HFFc6 (cell line): ENCODE data around the gene SLC22A2. TPM values are rescaled to one million over a fixed set of nuclear protein-coding genes. Genes with fewer than 3 reads are reported as not detected.

Experiments
- DNase-seq: peaks from one replicate; pipeline ENCODE4 v3.0.0-alpha.2; 2018
- H3K27ac Mint-ChIP-seq: 2 replicates; pipeline ENCODE4 v1.8.0; 2020; ENCODE audit warnings: mild to moderate bottlenecking, mixed read lengths
- H3K27me3 Mint-ChIP-seq: 2 replicates; pipeline ENCODE4 v1.8.0; 2021; ENCODE audit warnings: mild to moderate bottlenecking, moderate library complexity, mixed read lengths; ENCODE audit not compliant: insufficient read depth
- H3K36me3 Mint-ChIP-seq: 2 replicates; pipeline ENCODE4 v1.8.0; 2021; ENCODE audit warnings: low read depth, mixed read lengths
- H3K4me1 Mint-ChIP-seq: 2 replicates; pipeline ENCODE4 v1.8.0; 2020; ENCODE audit warnings: low read depth, mixed read lengths
- H3K4me3 Mint-ChIP-seq: 2 replicates; pipeline ENCODE4 v1.8.0; 2020; ENCODE audit warnings: mild to moderate bottlenecking, moderate library complexity, mixed read lengths
- H3K9me3 Mint-ChIP-seq: 2 replicates; pipeline ENCODE4 v1.8.0; 2020; ENCODE audit warnings: mild to moderate bottlenecking, mixed read lengths
- CTCF ChIP-seq: fragments of 200-600 bp; sonication (generic); IDR thresholded peaks from 2 replicates; pipeline ENCODE4 v1.5.0; 2021; ENCODE audit warnings: antibody characterized with exemption, mild to moderate bottlenecking
- total RNA-seq, 6 experiments: library from RNA; stranded (reverse); fragmentation: NEBNext Ultra II Directional; extraction: Animal tissue kit (Norgen Biotek cat#: 25700); gene quantifications; 2 replicates in 1 of 6; 3 replicates in 5 of 6; pipeline ENCODE4 v1.2.3, GENCODE V29; 2021

The SLC22A2 gene
- total RNA-seq, 6 experiments from 2014 or later = not detected

- no peak for TF ChIP-seq CTCF
- Mint-ChIP-seq H3K4me3 (no peak overlapping the region), H3K36me3 (no peaks in the 10 kb centered on the region), H3K27ac (no peak overlapping the region), H3K27me3 (no peaks in the 10 kb centered on the region; the same call in 1 of the 2 replicates), H3K9me3 (peaks cover 19% of the 10 kb centered on the region), H3K4me1 (no peaks in the 10 kb centered on the region)
- DNase-seq = no peak
Observed at GRCh38 chr6:160285541-160286105, 27.0 kb upstream of the SLC22A2 start.

- no peak for DNase-seq
- H3K9me3 Mint-ChIP-seq = peaks cover 19% of the 10 kb centered on the region
- H3K4me3 Mint-ChIP-seq = no peak overlapping the region
- no peaks in the 10 kb centered on the region; the same call in 1 of the 2 replicates for H3K27me3 Mint-ChIP-seq
- H3K27ac Mint-ChIP-seq = no peak overlapping the region
- no peaks in the 10 kb centered on the region for H3K4me1 Mint-ChIP-seq
- H3K36me3 Mint-ChIP-seq = no peaks in the 10 kb centered on the region
- TF ChIP-seq CTCF = no peak
Observed at GRCh38 chr6:160284575-160284974, 26.0 kb upstream of the SLC22A2 start.

GRCh38 chr6:160282444-160282843 is 23.8 kb upstream of the SLC22A2 start:
- no peak for DNase-seq
- peaks cover 2% of the 10 kb centered on the region for H3K27me3 Mint-ChIP-seq
- H3K36me3 Mint-ChIP-seq = no peaks in the 10 kb centered on the region
- no peak overlapping the region for H3K27ac Mint-ChIP-seq
- H3K4me1 Mint-ChIP-seq = no peaks in the 10 kb centered on the region
- peaks cover 24% of the 10 kb centered on the region for H3K9me3 Mint-ChIP-seq
- no peak overlapping the region for H3K4me3 Mint-ChIP-seq
- no peak for TF ChIP-seq CTCF

- no peak for DNase-seq
- Mint-ChIP-seq H3K27ac (no peak overlapping the region), H3K27me3 (peaks cover 2% of the 10 kb centered on the region; the same call in 1 of the 2 replicates), H3K9me3 (peaks cover 18% of the 10 kb centered on the region), H3K4me1 (no peaks in the 10 kb centered on the region), H3K36me3 (peaks cover 5% of the 10 kb centered on the region; the same call in 1 of the 2 replicates), H3K4me3 (no peak overlapping the region)
- no peak for TF ChIP-seq CTCF
Observed at GRCh38 chr6:160279850-160280249, 21.2 kb upstream of the SLC22A2 start.

- peaks cover 5% of the 10 kb centered on the region; the same call in 1 of the 2 replicates for H3K36me3 Mint-ChIP-seq
- H3K4me1 Mint-ChIP-seq = no peaks in the 10 kb centered on the region
- DNase-seq = no peak
- peaks cover 17% of the 10 kb centered on the region for H3K9me3 Mint-ChIP-seq
- no peak overlapping the region for H3K4me3 Mint-ChIP-seq
- peaks cover 2% of the 10 kb centered on the region; the same call in 1 of the 2 replicates for H3K27me3 Mint-ChIP-seq
- H3K27ac Mint-ChIP-seq = no peak overlapping the region
- TF ChIP-seq CTCF = no peak
Observed at GRCh38 chr6:160278786-160279310, 20.2 kb upstream of the SLC22A2 start.
